GM18508 (cell line): ENCODE measurements around the gene ZKSCAN1.

Source experiments
- ATAC-seq: cut with Tn5 transposase; IDR thresholded peaks from one replicate; pipeline ENCODE4 v1.9.1; 2021; ENCODE audit warnings: moderate number of reproducible peaks; ENCODE audit not compliant: insufficient read depth, unreplicated experiment

Gene ZKSCAN1

GRCh38 chr7:100033526-100033925 lies 18.1 kb downstream of the ZKSCAN1 start:
- no peak for ATAC-seq

GRCh38 chr7:100034871-100035510 lies 19.6 kb downstream of the ZKSCAN1 start:
- no peak for ATAC-seq

GRCh38 chr7:100035876-100036275 lies 20.5 kb downstream of the ZKSCAN1 start:
- ATAC-seq = no peak

GRCh38 chr7:100038326-100038725 lies 22.9 kb downstream of the ZKSCAN1 start:
- no peak for ATAC-seq

- ATAC-seq = no peak
These were observed 25.2 kb downstream of the ZKSCAN1 start for GRCh38 chr7:100040575-100040974.

GRCh38 chr7:100044718-100045117 lies 29.3 kb downstream of the ZKSCAN1 start:
- ATAC-seq = no peak

GRCh38 chr7:100048680-100049079 lies 33.3 kb downstream of the ZKSCAN1 start:
- ATAC-seq = no peak

- no peak for ATAC-seq
These were observed 34.3 kb downstream of the ZKSCAN1 start, which contains the start of gene ZSCAN21 for GRCh38 chr7:100049441-100050291. ZSCAN21 (plus strand) TSS chr7:100049774; CDS start chr7:100057007, 7,233 bp downstream.

GRCh38 chr7:100051611-100052010 lies 36.2 kb downstream of the ZKSCAN1 start:
- ATAC-seq = no peak

- no peak for ATAC-seq
These were observed 37.8 kb downstream of the ZKSCAN1 start for GRCh38 chr7:100053215-100053614.

GRCh38 chr7:100057006-100057405 lies 41.6 kb downstream of the ZKSCAN1 start:
- ATAC-seq = no peak

GRCh38 chr7:100059251-100059739 lies 43.9 kb downstream of the ZKSCAN1 start:
- ATAC-seq = no peak

GRCh38 chr7:100061518-100062193 lies 46.3 kb downstream of the ZKSCAN1 start:
- no peak for ATAC-seq

- ATAC-seq = no peak
These were observed 48.0 kb downstream of the ZKSCAN1 start for GRCh38 chr7:100063376-100063775.

GRCh38 chr7:100064162-100064561 lies 48.8 kb downstream of the ZKSCAN1 start:
- no peak for ATAC-seq

- ATAC-seq = no peak
These were observed 50.2 kb downstream of the ZKSCAN1 start for GRCh38 chr7:100065452-100066186.

GRCh38 chr7:100066953-100067352 lies 51.6 kb downstream of the ZKSCAN1 start:
- no peak for ATAC-seq

GRCh38 chr7:100069991-100070390 lies 54.6 kb downstream of the ZKSCAN1 start:
- no peak for ATAC-seq

GRCh38 chr7:100071018-100071723 lies 55.8 kb downstream of the ZKSCAN1 start:
- ATAC-seq = no peak

GRCh38 chr7:100072462-100072861 lies 57.1 kb downstream of the ZKSCAN1 start:
- no peak for ATAC-seq
